CMK (cell line): Measurements from ENCODE around the gene TEX29.

Experiments used
- DNase-seq: peaks from one replicate; pipeline ENCODE4 v3.0.0-alpha.2; 2010; ENCODE audit warnings: low read depth

The TEX29 gene

DNA sequence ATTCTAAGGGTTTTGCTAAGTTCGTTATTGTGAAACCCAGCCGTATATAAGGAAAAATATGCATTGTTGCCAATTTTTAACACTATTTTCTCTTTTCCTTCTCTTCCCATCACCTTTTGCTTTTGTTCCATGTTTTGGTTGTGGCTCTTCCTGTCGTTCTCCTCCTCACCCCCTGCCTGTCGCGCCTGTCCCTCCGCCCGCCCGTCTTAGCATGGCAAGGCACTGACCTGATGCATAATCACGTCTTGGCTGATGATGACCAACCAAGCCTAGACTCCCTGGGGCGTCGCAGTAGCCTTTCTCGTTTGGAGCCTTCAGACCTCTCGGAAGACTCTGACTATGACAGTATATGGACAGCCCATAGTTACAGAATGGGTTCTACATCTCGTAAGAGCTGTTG, 28.5 kb upstream of the TEX29 start:
- DNase-seq, result no peak

DNA sequence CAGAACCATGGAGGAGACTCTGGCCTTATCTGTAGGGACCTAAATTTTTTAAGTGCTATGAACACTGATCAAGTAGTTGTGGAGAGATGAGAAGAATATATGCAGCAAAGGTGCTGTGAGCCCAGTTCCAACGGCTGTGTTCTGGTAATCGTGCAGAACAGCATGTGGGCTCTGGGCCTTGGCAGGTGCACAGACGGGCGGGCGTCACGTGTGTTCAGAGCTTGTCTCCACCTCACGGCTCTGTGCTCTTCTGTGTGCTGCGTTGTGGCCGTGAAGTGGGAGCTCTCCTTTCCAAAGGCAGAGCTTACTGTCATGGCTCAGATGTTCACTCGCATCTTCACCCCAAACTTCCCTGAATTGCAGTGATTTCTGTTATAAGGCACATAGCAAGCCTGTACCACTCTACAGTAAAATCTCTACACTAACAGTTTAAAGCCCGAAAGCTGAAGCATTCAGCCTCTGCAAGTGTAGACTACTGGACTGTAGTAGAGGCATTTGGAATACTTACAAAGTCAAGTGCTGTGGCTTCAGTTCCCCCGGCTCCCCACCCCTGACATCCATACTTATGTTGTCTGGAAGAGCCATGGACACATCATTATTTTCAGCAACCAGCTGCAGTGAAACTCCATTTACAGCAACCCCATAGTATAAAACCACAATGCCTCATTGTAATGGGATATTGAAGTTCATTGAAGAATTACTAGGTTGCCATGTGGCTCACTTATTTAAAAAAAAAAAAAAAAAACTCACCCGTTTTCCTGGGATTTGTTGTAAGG, 27.5 kb upstream of the TEX29 start:
- no peak for DNase-seq

DNA sequence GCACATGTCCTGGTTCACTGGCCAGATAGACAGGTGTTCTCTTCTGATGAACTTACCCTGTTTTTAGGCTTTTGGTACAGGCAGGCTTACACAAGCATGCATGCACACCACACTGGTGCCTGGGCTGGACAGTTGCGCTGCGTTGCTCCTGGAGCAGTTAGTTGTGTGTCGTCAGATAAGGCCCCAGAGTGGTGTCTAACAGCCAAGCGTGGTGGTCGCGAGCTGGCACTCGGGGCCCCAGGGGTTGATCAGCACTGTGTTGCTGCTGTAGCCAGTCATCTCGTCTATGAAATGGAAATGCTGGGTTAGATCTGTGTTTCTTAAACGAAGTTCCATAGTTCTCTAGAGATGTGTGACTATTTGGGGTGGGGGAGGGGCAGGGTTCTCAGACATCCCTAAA, 24.6 kb upstream of the TEX29 start:
- no peak for DNase-seq

DNA sequence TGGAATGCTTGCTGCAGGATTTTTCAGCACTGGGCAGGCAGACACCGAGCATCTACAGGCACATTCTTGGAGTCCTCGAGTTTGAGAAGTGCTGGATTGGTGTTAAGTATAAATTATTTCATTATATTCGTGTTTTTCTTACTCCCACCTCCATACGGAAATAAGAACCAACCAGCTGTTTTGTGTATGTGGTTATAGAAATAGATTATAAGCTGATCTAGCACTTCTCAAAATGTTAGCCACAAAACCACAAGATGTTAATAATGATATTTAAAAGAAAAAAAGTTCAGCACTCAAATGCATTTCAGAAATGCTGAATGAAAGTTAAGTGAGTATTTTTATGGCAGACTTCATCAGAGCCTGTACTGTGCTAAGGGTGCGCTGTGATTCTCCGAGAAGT, 24.0 kb upstream of the TEX29 start:
- DNase-seq, result no peak

DNA sequence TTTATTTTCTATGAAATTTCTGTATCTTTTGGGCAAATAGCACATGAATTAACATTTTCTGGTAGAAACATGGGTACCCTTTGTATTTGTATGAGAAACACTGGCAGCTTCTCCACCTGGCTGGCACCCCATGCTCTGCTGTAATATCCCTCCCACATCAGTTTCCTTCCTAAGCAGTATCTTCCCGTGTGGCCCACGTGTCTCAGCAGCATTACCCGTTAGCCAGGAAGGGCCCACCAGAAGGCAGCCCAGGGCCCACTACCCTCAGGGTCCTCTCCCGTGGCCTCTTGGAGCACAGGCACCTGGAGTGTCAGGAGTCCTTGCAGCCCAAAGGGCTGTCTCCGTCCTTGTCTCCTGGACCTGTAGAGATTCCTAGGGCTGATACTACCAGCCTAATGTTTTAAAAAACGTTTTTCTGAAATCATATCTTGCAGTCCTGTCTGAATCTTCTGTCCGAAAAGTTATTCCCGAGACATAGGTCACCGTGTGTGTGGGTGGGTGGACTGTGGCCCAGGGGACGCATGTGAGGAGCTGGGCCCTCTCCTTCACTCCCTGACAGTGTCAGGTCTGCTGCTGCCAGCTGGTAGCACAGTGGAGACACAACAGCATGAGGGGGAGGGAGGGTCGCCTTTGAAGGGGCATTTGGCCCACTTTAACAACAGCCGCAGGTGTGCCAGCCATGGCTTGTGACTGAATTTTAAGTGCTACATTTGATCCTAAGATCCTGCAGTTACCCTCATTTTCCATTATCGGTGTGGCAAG, 22.0 kb upstream of the TEX29 start:
- DNase-seq, result no peak

DNA sequence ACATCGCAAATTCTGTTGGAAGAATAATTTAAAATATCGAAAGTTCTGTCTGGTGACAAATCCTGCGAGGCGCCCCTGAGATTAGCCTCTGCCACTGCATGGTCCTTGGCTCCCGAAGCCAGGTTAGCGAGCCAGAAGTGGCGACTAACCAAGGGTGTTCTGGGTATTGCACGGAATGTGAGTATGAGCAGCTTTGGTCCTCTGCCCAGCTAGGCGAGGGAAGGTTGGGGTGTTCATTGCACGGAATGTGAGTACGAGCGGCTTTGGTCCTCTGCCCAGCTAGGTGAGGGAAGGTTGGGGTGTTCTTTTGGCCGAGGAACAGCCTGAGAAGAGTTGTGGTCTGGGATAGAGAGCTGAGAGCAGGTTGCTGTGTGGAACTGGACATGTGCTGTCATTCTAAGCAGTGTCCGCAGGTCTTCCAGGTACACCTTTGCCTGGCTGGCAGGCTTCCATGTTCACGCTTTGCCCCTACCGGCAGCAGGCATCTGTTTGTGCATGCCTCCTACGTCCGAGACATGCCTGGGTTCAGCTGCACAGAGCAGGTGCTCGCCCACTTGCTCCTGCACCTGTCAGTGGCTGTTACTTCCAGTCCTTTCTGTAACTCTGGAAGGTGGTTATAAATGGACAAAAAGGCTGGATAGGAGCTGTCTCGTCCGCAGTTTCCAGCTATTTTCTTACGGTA, 18.3 kb upstream of the TEX29 start:
- DNase-seq, result no peak

DNA sequence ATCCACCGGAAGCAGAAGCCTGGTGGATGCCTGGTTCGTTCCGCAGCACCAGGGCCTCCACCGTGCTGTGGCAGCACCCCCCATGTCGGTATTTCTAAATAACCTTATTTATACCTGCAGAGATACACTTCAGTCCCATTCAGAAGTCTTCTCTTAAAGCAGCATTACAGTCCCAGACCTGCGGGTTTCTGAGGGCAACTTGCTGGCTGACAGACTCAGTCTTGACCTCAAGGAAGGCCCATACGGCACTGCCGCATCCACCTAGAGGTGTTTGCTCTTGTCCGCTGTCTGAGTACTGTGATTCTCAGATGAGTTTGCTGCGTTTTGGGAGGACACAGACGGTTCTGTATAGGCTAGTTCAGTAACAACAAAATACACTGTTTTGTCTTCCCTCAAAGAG, 16.9 kb upstream of the TEX29 start:
- DNase-seq, result no peak

DNA sequence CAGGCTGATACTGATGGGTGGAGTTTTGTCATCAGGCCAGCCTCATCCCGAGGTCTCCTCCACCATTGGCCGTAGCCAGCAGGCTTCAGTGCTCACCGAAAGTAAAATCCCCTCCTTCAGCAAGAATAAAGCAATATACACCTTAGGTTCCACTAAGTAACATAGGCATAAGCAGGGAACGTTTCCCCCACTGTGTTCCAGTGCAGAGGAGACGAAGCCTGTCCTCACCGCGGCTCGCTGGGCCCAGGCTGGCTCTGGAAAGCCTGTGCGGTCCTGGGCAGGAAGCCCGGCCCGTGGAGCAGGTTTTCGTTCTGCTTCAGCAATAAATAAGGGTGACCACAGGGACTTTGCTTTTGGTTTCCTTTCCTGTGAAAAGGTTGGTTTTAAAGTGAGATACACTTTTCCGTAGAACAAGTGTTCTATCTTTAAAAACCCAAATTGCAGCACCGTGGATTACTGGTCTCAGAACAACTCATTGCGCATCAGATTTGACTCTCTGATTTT, 16.3 kb upstream of the TEX29 start:
- no peak for DNase-seq

DNA sequence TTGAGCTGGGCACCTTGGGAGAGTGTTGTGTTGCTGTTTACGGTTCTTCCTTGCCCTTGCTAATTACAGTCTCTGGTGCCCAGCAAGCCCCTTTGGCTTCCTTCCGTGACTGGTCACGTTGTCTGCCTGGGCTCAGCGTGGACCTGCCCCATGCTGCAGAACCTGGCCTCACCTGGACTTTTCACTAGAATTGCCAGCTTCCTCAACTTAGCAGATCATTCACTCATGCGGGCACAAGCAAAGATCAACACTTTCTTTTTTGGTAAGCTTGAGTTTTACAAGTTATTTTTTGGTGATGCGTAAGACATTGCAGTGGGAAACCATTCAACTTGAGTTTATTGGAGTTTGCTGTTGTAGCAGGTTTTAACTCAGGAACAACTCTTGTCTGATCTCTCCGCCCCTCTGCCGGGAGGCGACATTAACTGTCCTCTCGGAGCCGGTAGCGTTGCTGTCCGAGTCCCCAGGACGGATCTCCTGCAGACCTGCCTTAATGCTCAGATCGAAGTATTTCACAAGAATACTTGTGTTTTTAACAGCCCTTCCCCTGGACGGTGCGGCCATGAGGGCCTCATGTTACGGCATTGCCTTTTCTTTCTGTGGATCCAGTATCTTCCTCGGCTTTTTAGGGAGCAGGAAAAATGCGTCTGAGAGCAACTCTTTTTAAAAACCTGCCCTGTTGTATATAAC, 15.7 kb upstream of the TEX29 start:
- DNase-seq, result no peak

DNA sequence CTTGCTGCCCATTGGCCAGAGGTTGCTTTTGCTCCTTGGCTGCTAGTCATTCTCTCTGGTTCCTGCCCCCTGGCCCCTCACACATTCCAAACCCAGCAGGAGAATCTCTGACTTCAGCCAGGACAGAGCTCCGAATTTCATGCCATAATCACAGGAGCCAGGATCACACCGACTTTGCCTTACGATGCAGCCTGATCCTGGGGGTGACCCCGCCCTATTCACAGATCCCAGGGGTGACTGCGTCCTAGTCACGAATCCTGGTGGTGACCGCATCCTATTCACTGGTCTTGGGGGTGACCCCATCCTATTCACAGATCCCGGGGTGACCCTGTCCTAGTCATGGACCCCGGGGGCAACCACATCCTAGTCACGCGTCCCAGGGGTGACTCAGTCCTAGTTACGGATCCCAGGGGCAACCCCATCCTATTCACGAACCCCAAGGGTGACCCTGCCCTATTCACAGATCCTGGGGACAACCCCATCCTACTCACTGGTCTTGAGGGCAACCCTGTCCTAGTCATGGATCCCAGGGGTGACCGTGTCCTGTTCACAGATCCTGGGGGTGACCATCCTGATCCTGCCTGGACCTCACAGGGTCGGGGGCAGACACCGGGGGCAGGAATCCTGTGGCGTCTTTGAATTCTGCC, 7.4 kb upstream of the TEX29 start:
- no peak for DNase-seq

DNA sequence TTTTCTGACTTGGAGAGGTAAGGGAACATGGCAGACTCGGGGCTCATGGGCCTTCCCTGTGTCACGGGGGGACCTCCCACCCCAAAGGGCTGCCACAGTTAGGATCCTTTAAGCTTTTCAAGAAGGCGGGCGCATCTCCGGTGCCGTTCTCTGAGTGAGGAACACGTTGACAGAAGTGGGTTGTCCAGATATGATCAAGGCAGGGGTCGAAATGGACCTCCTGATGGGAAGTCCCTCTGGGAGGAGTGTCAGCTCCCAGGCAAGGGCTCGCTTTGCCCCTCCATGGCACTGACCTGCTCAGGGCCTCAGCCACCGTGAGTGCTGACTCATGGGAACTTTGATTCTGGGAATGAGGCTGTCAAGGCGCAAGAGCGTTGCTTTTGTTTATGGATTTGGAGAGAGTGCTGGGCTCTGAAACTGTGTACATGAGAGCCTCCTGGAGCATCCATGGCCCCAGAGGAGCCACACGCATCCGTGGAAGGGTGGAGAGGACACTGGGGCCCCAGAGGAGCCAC, 6.5 kb upstream of the TEX29 start:
- DNase-seq, result no peak

DNA sequence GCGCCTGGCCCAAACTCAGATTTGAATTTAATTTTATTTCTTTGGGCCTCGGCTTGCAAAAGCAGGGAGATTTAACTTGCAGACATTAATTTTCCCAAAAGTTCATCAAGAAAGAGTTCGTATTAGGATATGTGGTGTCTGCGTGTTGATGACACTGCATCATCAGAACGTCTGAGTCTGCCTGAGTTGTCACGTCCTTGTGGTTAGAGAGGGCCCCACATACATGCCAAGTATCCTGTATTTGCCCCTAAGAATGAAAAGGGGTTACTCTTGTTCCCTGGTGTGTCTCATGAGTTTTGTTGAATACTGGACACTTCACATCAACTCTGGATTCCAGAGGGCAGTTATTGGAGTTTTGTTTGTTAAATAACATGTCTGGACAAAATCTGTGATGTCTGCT, 5.6 kb upstream of the TEX29 start:
- no peak for DNase-seq

DNA sequence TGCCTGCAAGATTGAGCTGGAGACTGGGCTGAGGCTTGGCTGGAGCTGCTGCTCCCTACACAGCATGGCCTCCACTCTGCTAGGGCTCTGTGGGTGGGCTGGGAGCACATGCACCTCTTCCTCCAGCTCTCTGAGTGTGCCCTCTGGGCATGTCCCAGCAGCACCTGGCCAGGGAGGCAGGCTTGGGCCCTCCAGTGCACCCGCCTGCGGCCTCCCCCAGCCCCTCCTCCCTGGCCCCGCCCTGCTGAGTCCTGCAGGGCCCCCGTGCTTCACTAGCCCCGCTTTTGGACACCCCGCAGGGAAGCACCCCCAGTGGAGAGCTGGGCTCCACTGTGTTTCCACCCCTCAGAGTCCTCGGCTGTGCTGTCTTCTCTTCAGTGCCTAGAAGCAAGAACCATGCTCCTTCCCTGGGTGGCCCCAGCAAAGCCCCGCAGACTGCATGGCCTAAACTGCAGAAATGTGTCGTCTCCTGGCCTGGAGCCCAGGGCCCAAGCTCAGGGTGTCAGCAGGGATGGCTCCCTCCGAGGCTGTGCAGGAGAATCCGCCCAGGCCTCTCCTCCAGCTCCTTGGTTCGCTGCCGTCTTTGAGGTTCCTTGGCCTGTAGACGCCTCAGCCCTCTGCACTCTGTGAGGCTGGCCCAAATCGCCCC, 5.0 kb upstream of the TEX29 start:
- DNase-seq, result no peak

DNA sequence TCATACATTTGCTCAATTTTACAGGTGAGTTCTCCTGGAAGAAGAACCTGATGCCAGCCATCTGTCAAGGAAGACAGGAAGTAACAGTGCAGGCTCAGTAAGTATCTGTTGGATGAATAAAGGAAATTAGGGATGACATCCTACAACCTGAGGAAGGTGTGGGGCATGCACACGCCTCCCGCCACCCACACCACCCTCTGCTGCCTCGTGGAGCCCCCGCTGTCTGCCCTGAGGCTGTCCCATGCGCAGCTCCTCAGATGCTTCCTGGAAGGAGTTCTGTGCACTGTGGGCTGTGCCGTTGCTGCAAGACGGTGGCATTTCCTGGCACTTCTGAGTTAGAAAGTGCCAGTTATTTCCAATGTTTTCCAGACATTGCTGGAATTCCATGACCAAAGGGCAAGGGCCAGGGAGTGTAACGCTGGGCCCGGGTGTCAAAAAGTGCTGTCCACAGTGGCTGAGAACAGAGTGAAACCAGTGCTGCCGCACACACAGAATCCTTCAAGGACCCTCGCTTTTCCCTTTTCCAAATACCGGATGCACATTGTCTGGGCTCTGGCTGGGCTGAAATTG, 4.2 kb upstream of the TEX29 start:
- no peak for DNase-seq

DNA sequence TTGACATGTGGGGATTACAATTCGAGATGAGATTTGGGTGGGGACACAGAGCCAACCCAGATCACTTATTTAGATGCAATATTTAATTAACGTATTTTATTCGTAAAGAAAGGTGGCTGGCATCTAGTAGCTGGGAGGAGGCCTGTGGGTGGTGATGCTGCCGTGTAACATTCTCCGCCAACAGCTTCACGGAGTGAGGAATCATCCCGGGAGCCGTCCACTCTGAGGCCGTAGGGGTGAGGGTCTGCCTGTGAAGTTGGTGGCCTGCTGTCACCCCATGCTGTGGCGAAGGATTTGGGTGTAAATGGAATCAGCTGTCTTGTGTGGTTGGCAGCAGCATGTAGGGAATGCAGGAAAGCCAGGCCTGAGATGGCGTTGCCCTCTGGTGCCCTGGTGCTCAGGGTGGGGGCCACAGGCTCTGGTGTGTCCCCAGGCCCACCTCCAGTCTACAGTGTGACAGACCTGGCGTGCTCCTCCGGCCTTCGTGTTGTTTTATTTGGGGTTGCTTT, 3.3 kb upstream of the TEX29 start:
- no peak for DNase-seq

DNA sequence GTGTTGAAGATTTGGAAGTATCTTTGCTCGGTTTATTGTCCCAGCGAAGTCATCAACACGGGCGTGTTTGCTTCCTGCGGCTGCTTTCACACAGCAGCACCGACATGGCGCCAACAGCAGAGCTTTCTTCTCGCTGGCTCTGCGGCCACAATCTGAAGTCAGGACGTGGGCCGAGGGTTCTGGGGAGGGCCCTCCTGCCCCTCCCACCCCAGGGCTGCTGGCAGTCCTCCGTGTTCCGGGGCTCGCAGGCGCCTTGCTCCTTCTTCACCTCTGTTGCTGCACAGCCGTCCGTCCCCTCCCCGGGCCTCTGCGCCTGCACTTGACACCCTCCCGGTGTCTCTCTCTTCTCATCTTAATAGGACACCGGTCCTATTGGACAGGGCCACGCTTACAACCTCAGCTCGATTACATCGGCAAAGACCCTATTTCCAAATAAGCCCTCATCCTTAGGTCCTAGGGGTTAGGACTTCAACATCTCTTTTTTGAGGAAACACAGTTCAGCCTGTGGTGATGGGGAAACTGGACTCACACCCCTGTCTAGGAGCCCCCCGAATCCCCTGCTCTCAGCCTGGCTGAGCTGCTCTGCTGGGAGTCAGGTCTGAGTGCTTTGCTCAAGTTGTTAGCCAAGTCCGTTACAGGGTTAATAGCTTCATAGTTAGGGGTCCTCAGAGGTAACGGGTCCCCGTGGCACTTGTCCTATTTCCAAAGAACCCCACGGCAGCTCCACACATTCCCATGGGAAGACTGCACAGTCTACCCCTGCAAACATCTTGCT, 2.7 kb upstream of the TEX29 start:
- no peak for DNase-seq

DNA sequence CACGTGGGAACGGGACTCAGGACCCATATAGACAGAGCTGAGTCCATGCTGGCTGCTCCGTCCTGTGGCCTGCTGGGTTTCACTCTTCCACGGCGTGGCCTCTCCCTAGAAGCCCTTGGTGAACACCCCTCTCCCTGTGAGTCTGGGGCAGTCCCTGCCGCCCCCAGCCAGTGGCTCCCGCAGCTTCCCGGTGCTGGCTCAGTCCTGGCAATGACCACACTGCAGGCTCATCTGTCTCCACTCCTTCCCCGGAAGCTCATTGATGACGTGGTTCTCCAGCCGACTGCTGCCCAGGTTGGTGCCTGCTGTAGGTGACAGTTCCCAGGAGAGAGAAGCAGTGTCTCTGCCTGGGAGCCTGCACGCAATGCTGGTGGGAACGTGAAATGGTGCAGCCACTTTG, 2.1 kb upstream of the TEX29 start:
- no peak for DNase-seq

DNA sequence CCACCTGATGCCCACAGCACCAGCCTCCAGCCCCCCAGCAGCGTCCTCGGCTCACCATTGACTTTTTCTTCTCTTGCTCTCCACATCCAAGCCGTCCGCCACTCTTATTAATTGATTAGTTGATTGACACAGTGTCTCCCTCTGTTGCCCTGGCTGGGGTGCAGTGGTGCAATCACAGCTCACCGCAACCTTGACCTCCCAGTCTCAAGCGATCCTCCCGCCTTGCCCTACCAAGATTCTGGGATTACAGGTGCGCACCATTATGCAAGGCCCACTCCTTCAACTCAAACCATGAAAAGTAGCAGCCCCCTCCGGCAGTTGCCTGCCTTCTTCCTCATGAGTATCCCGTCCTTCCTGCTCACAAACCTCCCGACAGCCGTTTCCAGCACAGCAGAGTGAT, 921 bp upstream of the TEX29 start:
- no peak for DNase-seq

DNA sequence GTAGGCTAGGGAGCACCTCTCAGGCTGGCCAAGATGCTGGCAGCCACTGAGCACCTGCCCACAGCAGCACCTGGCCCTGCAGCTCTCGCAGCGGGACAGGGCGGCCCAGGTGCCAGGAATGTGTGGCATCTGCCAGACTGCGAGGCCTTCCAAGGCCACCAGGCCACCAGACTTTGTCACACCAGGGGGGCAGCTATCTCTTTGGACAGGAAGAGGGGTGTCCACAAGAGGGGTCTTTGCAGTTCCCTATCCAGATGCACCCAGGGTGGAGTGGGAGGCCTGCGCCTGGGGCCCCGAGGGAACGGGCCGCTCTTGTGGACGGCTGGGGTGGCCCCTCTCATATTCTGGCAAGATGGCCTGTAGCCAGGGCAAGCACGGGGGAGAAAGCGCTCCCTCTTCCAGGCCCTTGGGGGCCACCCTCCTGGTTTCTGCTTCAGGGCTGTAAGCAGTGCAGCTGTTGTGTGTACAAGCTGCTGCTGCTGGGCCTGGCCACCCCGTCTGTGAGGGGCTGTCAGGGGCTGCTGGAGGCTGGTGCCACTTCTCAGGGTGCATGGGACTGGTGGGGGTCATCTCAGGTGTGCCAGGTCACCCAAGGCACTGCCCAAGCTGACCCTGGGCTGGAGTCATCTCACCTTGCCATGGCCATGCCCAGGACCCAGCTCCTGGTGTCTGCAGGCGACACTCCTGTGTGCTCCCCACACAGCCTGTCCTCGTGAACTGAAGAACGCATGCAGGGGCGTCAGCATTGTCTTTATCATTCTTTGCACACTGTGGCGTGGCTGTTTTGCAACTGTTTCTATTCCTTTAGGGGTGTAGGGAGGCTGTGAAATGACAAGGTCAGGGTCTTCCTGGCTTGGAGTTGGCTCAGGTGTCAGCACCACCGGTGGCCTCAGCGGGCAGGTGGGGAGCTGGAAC, 1.8 kb downstream of the TEX29 start:
- DNase-seq, result no peak
